GM13976 (cell line): ENCODE results near the gene RERE.
"Not testable (repeated sequence)": the region's sequence is repeated elsewhere in the genome, so short reads cannot be mapped to it uniquely, and the experiment has no call there.

ENCODE experiments used
- DNase-seq: peaks from one replicate; pipeline ENCODE4 v3.0.0; 2012; ENCODE audit warnings: low spot score
- CTCF ChIP-seq: IDR thresholded peaks from 2 replicates; pipeline ENCODE4 v1.5.1; 2012; ENCODE audit warnings: borderline replicate concordance, mild to moderate bottlenecking; ENCODE audit not compliant: insufficient read depth; ENCODE audit errors: extremely low read depth, missing control alignments, control extremely low read depth
- in situ Hi-C: fragments of 300-500 bp; cut with MboI; formaldehyde crosslinking; loops from one replicate; pipeline ENCODE4 v1.12.0; 2022; ENCODE audit warnings: low sequenced_read_pairs, mixed read lengths, inconsistent platforms; ENCODE audit not compliant: unreplicated experiment

RERE gene

GRCh38 chr1:8739377-8739776, 78.1 kb downstream of the RERE start:
- in situ Hi-C loops: no loop called here
- DNase-seq: no peak
- no peak for TF ChIP-seq CTCF

- in situ Hi-C loops: no loop called here
- TF ChIP-seq CTCF: no peak
- no peak for DNase-seq
Observed at GRCh38 chr1:8736927-8737326, 80.5 kb downstream of the RERE start.

- TF ChIP-seq CTCF: no peak
- in situ Hi-C loops: no loop called here
- no peak for DNase-seq
Observed at GRCh38 chr1:8733484-8733883, 84.0 kb downstream of the RERE start.

GRCh38 chr1:8731162-8731561, 86.3 kb downstream of the RERE start:
- no peak for TF ChIP-seq CTCF
- DNase-seq: no peak
- in situ Hi-C loops: no loop called here

- peak; percentile 39 for DNase-seq
- in situ Hi-C loops: no loop called here
- TF ChIP-seq CTCF: no peak
Observed at GRCh38 chr1:8728464-8728863, 89.0 kb downstream of the RERE start.

GRCh38 chr1:8727809-8728213, 89.6 kb downstream of the RERE start:
- TF ChIP-seq CTCF: no peak
- in situ Hi-C loops: no loop called here
- DNase-seq: peak; percentile 37

- in situ Hi-C loops, DNase-seq: not testable (repeated sequence)
Observed at GRCh38 chr1:8727316-8727715, 90.1 kb downstream of the RERE start.

GRCh38 chr1:8726801-8727186, 90.6 kb downstream of the RERE start:
- in situ Hi-C loops, DNase-seq: not testable (repeated sequence)
